Activated CD4-positive, alpha-beta T cell treated with anti-CD3 and anti-CD28 coated beads for 36 hours (primary cell): ENCODE results near the gene SLC24A3. TPM values are rescaled to one million over a fixed set of nuclear protein-coding genes. Genes with fewer than 3 reads are reported as not detected.
"Not testable (repeated sequence)": the region's sequence is repeated elsewhere in the genome, so short reads cannot be mapped to it uniquely, and the experiment has no call there.

Experiments used
- ATAC-seq: fragments of 200-7000 bp; cut with Tn5 transposase; one replicate; pipeline ENCODE4 v1.10.0; 2021; ENCODE audit warnings: mild to moderate bottlenecking, moderate library complexity
- CTCF ChIA-PET: fragments of 350-600 bp; sonication (Branson Sonifier 250); formaldehyde crosslinking; loops from one replicate; lab custom pipeline; 2021; ENCODE audit warnings: antibody characterized with exemption; lab: Charles Lee
- POLR2A ChIA-PET: fragments of 350-600 bp; sonication (Branson Sonifier 250); formaldehyde crosslinking; loops from one replicate; lab custom pipeline; 2021; ENCODE audit warnings: antibody characterized with exemption, inconsistent platforms; lab: Charles Lee
- DNase-seq: peaks from one replicate; pipeline ENCODE4 v3.0.0-alpha.2; 2020
- H3K27ac Mint-ChIP-seq: one replicate; pipeline ENCODE4 v1.8.0; 2021; ENCODE audit warnings: mixed read lengths
- H3K27me3 Mint-ChIP-seq: one replicate; pipeline ENCODE4 v1.8.0; 2021; ENCODE audit warnings: mixed read lengths
- H3K36me3 Mint-ChIP-seq: one replicate; pipeline ENCODE4 v1.8.0; 2021; ENCODE audit warnings: low read depth, mixed read lengths
- H3K4me1 Mint-ChIP-seq: one replicate; pipeline ENCODE4 v1.8.0; 2021; ENCODE audit warnings: mixed read lengths
- H3K4me3 Mint-ChIP-seq: one replicate; pipeline ENCODE4 v1.8.0; 2021; ENCODE audit warnings: mild to moderate bottlenecking, moderate library complexity, mixed read lengths
- H3K9me3 Mint-ChIP-seq: one replicate; pipeline ENCODE4 v1.8.0; 2021; ENCODE audit warnings: low read depth, mixed read lengths
- intact Hi-C, 2 experiments: fragments of 100-400 bp; cut with DNase I in 1 of 2; cut with micrococcal nuclease in 1 of 2; formaldehyde crosslinking; loops; one replicate each; pipeline versions ENCODE4 v1.14.2 to v1.15.1; 2022 to 2024; cut with DNase I, micrococcal nuclease
- total RNA-seq, 2 experiments: library from RNA; stranded (reverse); gene quantifications; one replicate each; pipeline ENCODE4 v1.2.3, GENCODE V29; 2021

The SLC24A3 gene
- total RNA-seq, 2 experiments from 2014 or later: not detected

DNA sequence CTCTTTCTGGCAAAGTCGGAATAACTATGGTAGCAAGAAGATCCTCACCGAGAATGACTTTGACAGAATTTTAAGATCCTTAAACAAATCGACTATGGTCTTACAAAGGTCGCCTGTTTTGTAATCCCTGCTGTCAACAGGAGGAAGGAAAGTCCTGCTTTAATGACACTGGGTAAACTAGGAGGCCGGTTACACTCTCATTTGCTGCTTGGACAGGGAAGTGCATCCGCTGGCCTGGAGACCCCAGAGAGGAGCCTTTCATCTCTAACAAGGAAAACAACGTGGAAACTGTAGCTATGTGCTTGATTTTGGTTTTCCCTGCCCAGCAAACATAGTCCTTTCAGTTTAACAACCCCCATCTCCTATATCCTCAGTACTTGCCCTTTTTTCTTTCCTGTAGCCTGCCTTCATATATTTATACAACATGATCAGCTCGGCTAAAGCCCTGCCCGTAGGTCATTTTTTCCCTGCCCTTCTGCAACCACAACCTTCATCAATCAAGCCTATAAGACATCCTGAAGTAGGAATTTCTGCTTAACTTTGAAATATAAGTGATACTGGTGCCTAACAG is 448.5 kb downstream of the SLC24A3 start:
- ATAC-seq: no peak

DNA sequence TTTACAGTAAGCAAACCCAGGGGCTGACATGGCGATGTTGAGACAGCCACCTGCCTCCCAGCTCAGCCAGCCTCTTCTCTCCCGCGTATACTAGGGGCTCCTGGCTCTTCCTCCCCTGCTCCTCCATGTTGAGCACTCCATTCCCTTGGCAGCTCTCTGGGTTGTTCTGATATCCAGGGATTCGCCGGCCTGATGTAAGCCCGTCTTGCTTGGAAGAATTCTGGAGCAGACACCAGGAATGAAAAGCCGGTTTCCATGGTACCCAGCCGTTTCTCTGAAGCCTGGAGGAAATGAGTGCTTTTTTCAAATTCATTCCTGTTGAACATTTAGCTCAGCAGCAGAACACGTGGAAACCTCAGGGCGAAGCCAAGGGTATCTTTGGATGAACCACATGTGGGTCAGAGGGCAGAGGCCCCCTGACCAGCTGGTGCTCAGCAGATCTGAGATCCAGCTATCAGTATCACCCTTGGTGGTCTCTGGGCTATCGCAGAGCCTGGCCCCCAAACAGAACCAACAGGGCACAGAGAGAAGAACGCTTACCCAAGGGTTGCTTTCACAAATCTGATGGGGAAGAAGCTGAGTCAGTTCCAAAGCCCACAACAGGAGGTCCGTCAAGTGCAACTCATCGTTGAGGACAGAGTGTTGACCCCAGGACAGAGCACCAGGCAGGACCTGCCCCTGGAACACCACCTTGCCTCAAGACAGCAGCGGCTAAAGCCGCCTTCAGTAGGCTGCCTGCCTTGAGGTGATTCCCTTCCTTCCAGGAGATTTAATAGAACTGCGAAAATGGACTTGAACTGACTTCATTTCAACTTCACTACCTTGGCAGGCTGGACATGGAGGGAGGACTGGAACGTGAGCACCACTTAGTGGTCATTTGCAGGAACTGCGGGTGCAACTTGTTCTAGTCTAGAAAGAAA is 449.5 kb downstream of the SLC24A3 start:
- ChIA-PET CTCF (interaction anchor here (0.6 to 3.8 kb wide), 17 partner anchors 12 to 1033 kb away, joined by 3 to 31 read pairs (median 3); no protein-coding TSS in a partner anchor), POLR2A (no interaction called here)
- no peaks in the 10 kb centered on the region for H3K36me3 Mint-ChIP-seq
- H3K27me3 Mint-ChIP-seq: peaks cover 25% of the 10 kb centered on the region
- no peak overlapping the region for H3K4me3 Mint-ChIP-seq
- peaks cover 2% of the 10 kb centered on the region for H3K4me1 Mint-ChIP-seq
- H3K9me3 Mint-ChIP-seq: no peaks in the 10 kb centered on the region
- ATAC-seq: peak; percentile 47
- H3K27ac Mint-ChIP-seq: no peak overlapping the region
- DNase-seq: peak; percentile 69
- intact Hi-C loops: loop anchor here (1.0 to 5.0 kb wide), 6 partner anchors 34 to 1250 kb away; no protein-coding TSS in a partner anchor

More for the DNA sequence above, 448.5 kb downstream of the SLC24A3 start:
- Mint-ChIP-seq H3K4me3 (no peak overlapping the region), H3K4me1 (peaks cover 2% of the 10 kb centered on the region), H3K9me3 (no peaks in the 10 kb centered on the region), H3K36me3 (no peaks in the 10 kb centered on the region), H3K27ac (no peak overlapping the region), H3K27me3 (peaks cover 20% of the 10 kb centered on the region)
- no peak for DNase-seq
- ChIA-PET CTCF (interaction anchor here (0.7 to 3.8 kb wide), 9 partner anchors 10 to 1264 kb away, joined by 3 to 31 read pairs (median 3); no protein-coding TSS in a partner anchor), POLR2A (no interaction called here)
- intact Hi-C loops: loop anchor here (5.0 kb wide), 2 partner anchors 1029 to 1249 kb away; no protein-coding TSS in a partner anchor

DNA sequence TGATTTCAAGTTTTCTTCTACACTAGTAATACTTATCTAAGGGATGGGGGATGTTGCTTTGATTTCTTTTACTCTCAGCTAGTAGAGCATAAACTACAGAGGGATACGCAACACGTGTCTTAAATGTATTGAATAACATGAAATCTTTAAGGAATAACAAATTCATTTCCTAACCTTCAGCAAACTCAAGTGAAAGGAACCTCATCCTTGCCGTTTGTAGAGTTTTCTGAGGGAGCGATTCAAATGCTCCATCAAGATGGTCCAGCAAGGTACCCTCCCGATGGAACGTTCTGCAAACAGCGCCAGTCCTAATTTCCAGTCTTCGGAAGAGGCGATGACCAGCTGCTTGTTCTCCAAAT is 450.2 kb downstream of the SLC24A3 start:
- ChIA-PET CTCF (interaction anchor here (0.6 to 3.8 kb wide), 14 partner anchors 12 to 1034 kb away, joined by 3 to 31 read pairs (median 4); no protein-coding TSS in a partner anchor), POLR2A (no interaction called here)
- Mint-ChIP-seq H3K36me3 (no peaks in the 10 kb centered on the region), H3K27me3 (peaks cover 26% of the 10 kb centered on the region), H3K4me3 (no peak overlapping the region), H3K9me3 (no peaks in the 10 kb centered on the region), H3K27ac (no peak overlapping the region), H3K4me1 (peaks cover 2% of the 10 kb centered on the region)
- intact Hi-C loops: loop anchor here (1.0 to 5.0 kb wide), 6 partner anchors 34 to 1250 kb away; no protein-coding TSS in a partner anchor
- ATAC-seq (no peak), DNase-seq (no peak)

DNA sequence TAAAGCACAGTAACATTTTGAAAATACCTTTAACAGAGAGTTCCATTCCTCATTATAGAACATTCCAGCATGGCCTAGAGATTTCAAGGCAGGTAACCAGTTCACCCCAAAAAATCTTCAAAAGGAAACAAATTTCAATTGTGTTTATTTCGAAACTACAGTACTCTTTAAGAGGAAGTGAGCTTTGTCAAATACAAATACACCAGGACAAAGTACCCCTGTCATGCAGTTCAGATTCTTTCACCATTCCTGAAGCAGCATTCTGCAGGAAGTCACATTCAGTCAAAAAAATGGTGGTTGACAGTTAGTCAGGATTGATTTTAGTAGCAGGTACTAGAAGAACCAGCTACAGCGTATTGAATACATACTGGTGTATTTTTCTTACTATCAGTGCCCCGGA is 456.0 kb downstream of the SLC24A3 start:
- Mint-ChIP-seq H3K9me3 (no peaks in the 10 kb centered on the region), H3K4me3 (no peak overlapping the region), H3K27me3 (peaks cover 27% of the 10 kb centered on the region), H3K27ac (no peak overlapping the region), H3K4me1 (no peaks in the 10 kb centered on the region), H3K36me3 (no peaks in the 10 kb centered on the region)
- CTCF ChIA-PET: no interaction called here
- intact Hi-C loops: no loop called here
- ATAC-seq (no peak), DNase-seq (no peak)
- POLR2A ChIA-PET: no interaction called here

DNA sequence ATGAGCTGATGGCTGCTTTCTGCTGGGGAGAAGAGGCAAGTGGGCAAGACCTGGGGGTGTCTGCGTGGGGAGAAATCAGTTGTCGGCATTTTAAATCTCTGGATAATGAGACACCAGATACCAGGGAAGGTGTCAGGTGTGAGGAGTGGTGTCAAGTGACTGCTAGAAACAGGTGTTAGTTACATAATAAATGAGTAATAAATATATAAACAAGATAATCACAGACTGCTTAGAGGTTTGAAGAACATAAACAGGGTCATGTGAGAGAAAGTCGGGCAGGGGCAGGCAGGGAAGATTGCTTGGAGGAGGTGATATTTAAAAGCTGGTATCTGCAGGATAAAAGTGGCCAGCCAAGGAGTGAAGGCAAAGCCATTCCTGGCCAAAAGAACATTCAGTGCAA is 458.4 kb downstream of the SLC24A3 start:
- CTCF ChIA-PET: no interaction called here

DNA sequence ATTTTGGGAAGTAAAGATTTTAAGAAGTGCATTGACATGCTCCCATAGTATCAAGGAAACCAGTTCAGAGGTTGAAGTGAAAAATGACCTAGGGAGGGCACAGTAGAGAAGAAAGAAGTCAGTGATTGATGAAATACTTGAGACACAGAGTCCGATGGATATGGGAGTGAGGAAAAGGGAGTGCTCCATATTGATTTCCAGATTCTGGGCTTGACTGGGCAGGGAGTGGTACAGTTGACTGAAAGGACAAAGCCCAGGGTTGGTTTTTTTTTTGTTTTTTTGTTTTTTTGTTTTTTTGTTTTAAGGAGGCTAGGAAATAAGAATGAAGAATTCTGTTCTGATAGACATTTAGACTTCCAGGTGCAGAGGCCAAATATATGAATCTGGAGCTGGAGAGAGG is 458.9 kb downstream of the SLC24A3 start:
- no peaks in the 10 kb centered on the region for H3K36me3 Mint-ChIP-seq
- H3K4me3 Mint-ChIP-seq: no peak overlapping the region
- DNase-seq: no peak
- intact Hi-C loops: no loop called here
- no peaks in the 10 kb centered on the region for H3K9me3 Mint-ChIP-seq
- H3K4me1 Mint-ChIP-seq: no peaks in the 10 kb centered on the region
- POLR2A ChIA-PET: no interaction called here
- peaks cover 20% of the 10 kb centered on the region for H3K27me3 Mint-ChIP-seq
- CTCF ChIA-PET: no interaction called here
- no peak overlapping the region for H3K27ac Mint-ChIP-seq
- no peak for ATAC-seq

More for the DNA sequence above, 458.4 kb downstream of the SLC24A3 start:
- peaks cover 20% of the 10 kb centered on the region for H3K27me3 Mint-ChIP-seq
- no peaks in the 10 kb centered on the region for H3K36me3 Mint-ChIP-seq
- H3K27ac Mint-ChIP-seq: no peak overlapping the region
- DNase-seq (no peak), ATAC-seq (no peak)
- intact Hi-C loops: no loop called here
- H3K4me3 Mint-ChIP-seq: no peak overlapping the region
- no peaks in the 10 kb centered on the region for H3K9me3 Mint-ChIP-seq
- H3K4me1 Mint-ChIP-seq: no peaks in the 10 kb centered on the region
- POLR2A ChIA-PET: no interaction called here

DNA sequence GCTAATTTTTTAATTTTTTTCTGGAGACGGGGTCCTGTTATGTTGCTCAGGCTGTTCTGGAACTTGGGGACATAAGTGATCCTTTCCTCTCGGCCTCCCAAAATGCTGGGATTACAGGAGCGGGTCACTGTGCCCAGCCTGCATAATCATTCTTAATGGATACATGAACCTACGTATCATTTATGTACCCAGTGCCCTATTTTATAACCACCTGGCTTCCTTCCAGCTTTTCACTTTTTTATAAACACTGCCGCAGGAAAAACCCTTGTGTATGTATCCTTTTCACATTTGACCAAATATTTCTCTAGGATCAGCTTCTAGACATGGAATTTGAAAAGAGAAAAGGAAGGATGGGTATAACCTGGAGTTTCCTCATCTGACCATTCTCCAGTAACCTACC is 460.1 kb downstream of the SLC24A3 start:
- ChIA-PET POLR2A (no interaction called here), CTCF (interaction anchor here (0.7 kb wide), 1 partner anchor 23 kb away, joined by 3 read pairs; no protein-coding TSS in a partner anchor)
- Mint-ChIP-seq H3K27ac (no peak overlapping the region), H3K9me3 (no peaks in the 10 kb centered on the region), H3K4me1 (no peaks in the 10 kb centered on the region), H3K4me3 (no peak overlapping the region), H3K27me3 (peaks cover 15% of the 10 kb centered on the region), H3K36me3 (no peaks in the 10 kb centered on the region)
- no peak for ATAC-seq
- intact Hi-C loops: no loop called here
- no peak for DNase-seq

DNA sequence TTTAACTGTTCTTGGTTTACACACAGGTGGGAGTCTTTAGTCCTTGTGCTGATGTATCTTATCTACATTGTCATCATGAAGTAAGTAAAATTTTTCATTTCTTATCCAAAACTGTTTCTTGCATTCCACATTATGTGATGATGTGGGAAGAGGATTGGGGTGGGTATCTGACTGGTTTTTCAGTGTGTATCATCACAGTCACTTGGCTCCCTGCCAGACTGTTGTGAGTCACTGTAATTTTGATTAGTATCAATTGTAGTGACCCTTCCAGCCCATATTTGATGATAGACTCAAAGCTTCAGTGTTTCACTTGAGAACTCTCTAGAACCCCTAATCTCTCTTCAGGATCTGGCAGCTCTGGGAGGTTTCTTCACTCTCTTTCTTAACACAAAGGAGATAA is 461.1 kb downstream of the SLC24A3 start:
- no peak overlapping the region for H3K27ac Mint-ChIP-seq
- no peaks in the 10 kb centered on the region for H3K36me3 Mint-ChIP-seq
- no peaks in the 10 kb centered on the region for H3K9me3 Mint-ChIP-seq
- ChIA-PET POLR2A (no interaction called here), CTCF (interaction anchor here (1.1 kb wide), 1 partner anchor 20 kb away, joined by 4 read pairs; no protein-coding TSS in a partner anchor)
- H3K27me3 Mint-ChIP-seq: peaks cover 15% of the 10 kb centered on the region
- H3K4me3 Mint-ChIP-seq: no peak overlapping the region
- intact Hi-C loops: no loop called here
- no peak for DNase-seq
- no peaks in the 10 kb centered on the region for H3K4me1 Mint-ChIP-seq
- no peak for ATAC-seq

DNA sequence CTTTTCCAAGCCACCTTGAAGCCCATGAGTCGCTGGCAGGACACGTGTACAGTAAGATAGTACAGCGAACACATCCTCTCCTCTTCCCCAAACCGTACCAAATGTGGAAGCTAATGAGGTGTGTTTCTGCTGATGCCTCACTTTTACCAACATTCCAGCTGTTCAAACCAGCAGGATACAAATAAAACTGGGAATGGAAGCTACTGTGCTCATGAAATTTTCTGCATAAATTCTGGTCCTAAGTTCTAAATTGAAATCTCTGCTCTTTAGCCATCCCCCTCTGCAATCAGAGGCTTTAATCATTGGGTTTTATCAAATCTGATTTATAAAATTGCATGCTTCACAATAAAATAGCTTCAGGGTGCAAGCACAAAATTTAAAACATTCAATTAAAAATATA is 463.8 kb downstream of the SLC24A3 start:
- peaks cover 4% of the 10 kb centered on the region for H3K9me3 Mint-ChIP-seq
- CTCF ChIA-PET: no interaction called here
- H3K36me3 Mint-ChIP-seq: no peaks in the 10 kb centered on the region
- intact Hi-C loops: no loop called here
- no peak overlapping the region for H3K4me3 Mint-ChIP-seq
- no peak overlapping the region for H3K27ac Mint-ChIP-seq
- POLR2A ChIA-PET: no interaction called here
- DNase-seq: no peak
- H3K27me3 Mint-ChIP-seq: peaks cover 11% of the 10 kb centered on the region
- no peak for ATAC-seq
- H3K4me1 Mint-ChIP-seq: no peaks in the 10 kb centered on the region

DNA sequence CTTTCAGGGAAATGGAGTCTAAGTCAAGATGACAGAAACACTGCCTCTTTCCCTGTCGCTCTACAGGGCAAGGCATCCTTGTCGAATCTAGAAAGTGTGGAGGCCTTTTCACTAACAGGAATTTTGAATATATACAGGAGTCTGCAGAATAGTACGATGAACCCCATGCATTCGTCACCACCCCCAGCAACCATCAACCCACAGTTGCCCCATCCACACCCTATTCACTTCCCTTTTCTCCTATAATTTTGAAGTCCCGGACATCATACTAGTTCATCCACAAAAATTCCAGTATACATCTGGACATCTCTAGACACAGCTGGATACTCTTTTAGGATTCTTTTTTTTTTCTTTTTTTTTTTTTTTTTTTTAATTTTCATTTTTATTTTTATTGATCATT is 464.9 kb downstream of the SLC24A3 start:
- POLR2A ChIA-PET: no interaction called here
- peaks cover 4% of the 10 kb centered on the region for H3K9me3 Mint-ChIP-seq
- H3K27me3 Mint-ChIP-seq: peaks cover 6% of the 10 kb centered on the region
- no peak for ATAC-seq
- H3K4me1 Mint-ChIP-seq: no peaks in the 10 kb centered on the region
- DNase-seq: no peak
- no peak overlapping the region for H3K4me3 Mint-ChIP-seq
- intact Hi-C loops: no loop called here
- no peaks in the 10 kb centered on the region for H3K36me3 Mint-ChIP-seq
- H3K27ac Mint-ChIP-seq: no peak overlapping the region
- CTCF ChIA-PET: no interaction called here

DNA sequence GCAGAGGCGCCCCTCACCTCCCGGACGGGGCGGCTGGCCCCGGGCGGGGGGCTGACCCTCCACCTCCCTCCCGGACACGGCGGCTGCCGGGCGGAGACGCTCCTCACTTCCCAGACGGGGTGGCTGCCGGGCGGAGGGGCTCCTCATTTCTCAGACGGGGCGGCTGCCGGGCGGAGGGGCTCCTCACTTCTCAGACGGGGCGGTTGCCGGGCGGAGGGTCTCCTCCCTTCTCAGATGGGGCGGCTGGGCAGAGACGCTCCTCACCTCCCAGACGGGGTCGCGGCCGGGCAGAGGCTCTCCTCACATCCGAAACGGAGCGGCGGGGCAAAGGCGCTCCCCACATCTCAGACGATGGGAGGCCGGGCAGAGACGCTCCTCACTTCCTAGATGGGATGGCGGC is 466.1 kb downstream of the SLC24A3 start:
- H3K36me3 Mint-ChIP-seq, H3K27me3 Mint-ChIP-seq, H3K4me1 Mint-ChIP-seq, intact Hi-C loops, H3K27ac Mint-ChIP-seq, CTCF ChIA-PET, DNase-seq, H3K4me3 Mint-ChIP-seq, ATAC-seq, POLR2A ChIA-PET, H3K9me3 Mint-ChIP-seq: not testable (repeated sequence)
